GM12872 (cell line): ENCODE measurements around the gene GPR50.

ENCODE experiments used
- TF ChIP-seq, protein P1 (sequence below): IDR thresholded peaks from 3 replicates; pipeline ENCODE4 v1.5.1; 2011; ENCODE audit warnings: low read depth, mild to moderate bottlenecking, low read length, moderate library complexity; ENCODE audit not compliant: insufficient read depth

The GPR50 gene

DNA sequence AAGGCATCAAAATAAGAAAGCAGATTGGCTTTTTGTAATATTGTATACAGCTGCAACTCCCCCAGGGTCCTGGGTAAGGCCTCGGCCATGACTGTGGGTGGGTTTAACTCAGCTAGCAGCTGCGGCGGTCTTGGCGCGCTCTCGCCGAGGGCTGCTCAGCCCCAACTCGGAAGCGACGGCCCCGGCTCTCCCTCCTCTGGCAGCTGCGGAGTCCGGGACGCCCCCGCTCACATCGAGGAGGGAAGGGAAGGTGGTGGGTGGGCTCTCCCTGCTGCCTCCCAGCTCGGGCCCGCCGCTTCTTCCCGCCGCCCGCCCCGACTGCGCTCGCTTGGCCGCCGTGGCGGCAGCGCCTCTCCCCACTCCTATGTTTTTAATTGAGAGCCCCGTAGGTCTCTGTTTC is 51.2 kb downstream of the GPR50 start:
- TF ChIP-seq, protein P1, sequence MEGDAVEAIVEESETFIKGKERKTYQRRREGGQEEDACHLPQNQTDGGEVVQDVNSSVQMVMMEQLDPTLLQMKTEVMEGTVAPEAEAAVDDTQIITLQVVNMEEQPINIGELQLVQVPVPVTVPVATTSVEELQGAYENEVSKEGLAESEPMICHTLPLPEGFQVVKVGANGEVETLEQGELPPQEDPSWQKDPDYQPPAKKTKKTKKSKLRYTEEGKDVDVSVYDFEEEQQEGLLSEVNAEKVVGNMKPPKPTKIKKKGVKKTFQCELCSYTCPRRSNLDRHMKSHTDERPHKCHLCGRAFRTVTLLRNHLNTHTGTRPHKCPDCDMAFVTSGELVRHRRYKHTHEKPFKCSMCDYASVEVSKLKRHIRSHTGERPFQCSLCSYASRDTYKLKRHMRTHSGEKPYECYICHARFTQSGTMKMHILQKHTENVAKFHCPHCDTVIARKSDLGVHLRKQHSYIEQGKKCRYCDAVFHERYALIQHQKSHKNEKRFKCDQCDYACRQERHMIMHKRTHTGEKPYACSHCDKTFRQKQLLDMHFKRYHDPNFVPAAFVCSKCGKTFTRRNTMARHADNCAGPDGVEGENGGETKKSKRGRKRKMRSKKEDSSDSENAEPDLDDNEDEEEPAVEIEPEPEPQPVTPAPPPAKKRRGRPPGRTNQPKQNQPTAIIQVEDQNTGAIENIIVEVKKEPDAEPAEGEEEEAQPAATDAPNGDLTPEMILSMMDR, result no peak

DNA sequence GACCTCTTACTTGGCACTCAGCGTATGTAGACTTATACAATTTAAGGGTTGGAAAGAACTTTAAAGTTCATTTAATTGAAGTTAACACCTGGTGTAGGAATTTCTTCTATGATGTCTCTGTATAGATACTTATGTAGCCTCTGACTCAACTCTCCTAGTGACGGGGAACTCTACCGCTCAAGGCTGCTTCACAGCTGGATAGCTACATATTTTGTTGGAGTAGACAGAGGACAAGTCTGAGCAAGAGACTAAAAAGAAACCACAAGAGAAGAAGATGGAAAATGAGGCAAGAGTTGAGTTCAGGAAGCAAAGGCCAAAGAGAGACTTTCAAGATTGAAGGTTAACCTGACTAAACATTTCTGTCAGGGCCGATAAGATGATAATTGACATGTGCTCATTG is 52.6 kb downstream of the GPR50 start:
- TF ChIP-seq, protein P1, result no peak
